OCI-LY7 (cell line): ENCODE measurements around the gene RPUSD2. TPM values are rescaled to one million over a fixed set of nuclear protein-coding genes. Genes with fewer than 3 reads are reported as not detected.
"Not testable (repeated sequence)": the region's sequence is repeated elsewhere in the genome, so short reads cannot be mapped to it uniquely, and the experiment has no call there.

Source experiments
- BruUV-seq: library from RNA; stranded (reverse); fragments of 400-500 nt; replicated peaks from 2 replicates; lab custom pipeline; 2021; lab: Mats Ljungman, UMichigan
- CTCF ChIA-PET: fragments of 300-600 bp; sonication (Branson Sonifier 250); formaldehyde crosslinking; loops from one replicate; lab custom pipeline; 2022; ENCODE audit warnings: antibody characterized with exemption; ENCODE audit not compliant: unreplicated experiment; lab: Charles Lee
- POLR2A ChIA-PET: fragments of 300-600 bp; sonication (Branson Sonifier 250); formaldehyde crosslinking; loops from one replicate; lab custom pipeline; 2022; ENCODE audit warnings: antibody characterized with exemption; lab: Charles Lee
- DNase-seq: peaks from one replicate; pipeline ENCODE4 v3.0.0-alpha.2; 2015; ENCODE audit warnings: low spot score
- H2AFZ ChIP-seq: fragments of 200-600 bp; sonication (generic), shearing (Covaris generic); 2 replicates; pipeline ENCODE4 v1.6.1; 2014; ENCODE audit warnings: mild to moderate bottlenecking, antibody characterized with exemption, low read length, moderate library complexity
- H3K27ac ChIP-seq: fragments of 200-600 bp; sonication (generic); 2 replicates; pipeline ENCODE4 v1.5.1; 2014; ENCODE audit warnings: mixed run types, low read depth, mild to moderate bottlenecking, moderate library complexity, low read length, inconsistent platforms; ENCODE audit not compliant: poor library complexity, severe bottlenecking
- H3K36me3 ChIP-seq: fragments of 200-600 bp; sonication (generic); 2 replicates; pipeline ENCODE4 v1.6.1; 2014; ENCODE audit warnings: mild to moderate bottlenecking, antibody characterized with exemption, low read length, moderate library complexity, mixed read lengths; ENCODE audit not compliant: insufficient read depth
- H3K4me1 ChIP-seq: fragments of 200-600 bp; sonication (generic); 2 replicates; pipeline ENCODE4 v1.5.1; 2014; ENCODE audit warnings: mild to moderate bottlenecking, low read length; ENCODE audit not compliant: insufficient read depth, poor library complexity, severe bottlenecking
- H3K4me2 ChIP-seq: fragments of 200-600 bp; sonication (generic); 2 replicates; pipeline ENCODE4 v1.6.1; 2014; ENCODE audit warnings: mild to moderate bottlenecking, low read length
- H3K4me3 ChIP-seq: fragments of 200-600 bp; sonication (generic); 2 replicates; pipeline ENCODE4 v1.5.1; 2014; ENCODE audit warnings: mild to moderate bottlenecking, low read depth, low read length; ENCODE audit not compliant: poor library complexity, severe bottlenecking
- H3K79me2 ChIP-seq: fragments of 200-600 bp; sonication (generic); 2 replicates; pipeline ENCODE4 v1.6.1; 2016; ENCODE audit warnings: low read depth, mild to moderate bottlenecking, low read length, moderate library complexity, mixed read lengths; ENCODE audit not compliant: insufficient read depth
- H3K9me2 ChIP-seq: fragments of 200-600 bp; sonication (generic); 2 replicates; pipeline ENCODE4 v1.6.1; 2016; ENCODE audit warnings: mild to moderate bottlenecking, low read length, mixed read lengths; ENCODE audit not compliant: insufficient read depth
- H3K9me3 ChIP-seq: fragments of 200-600 bp; sonication (generic); 2 replicates; pipeline ENCODE4 v1.6.1; 2014; ENCODE audit warnings: mild to moderate bottlenecking, mixed run types, low read length, mixed read lengths
- H4K20me1 ChIP-seq: fragments of 200-600 bp; sonication (generic); 2 replicates; pipeline ENCODE4 v1.6.1; 2014; ENCODE audit warnings: mild to moderate bottlenecking, antibody characterized with exemption, low read length, moderate library complexity, mixed read lengths; ENCODE audit not compliant: insufficient read depth
- EZH2phosphoT487 ChIP-seq: fragments of 200-600 bp; sonication (generic); IDR thresholded peaks from 2 replicates; pipeline ENCODE4 v1.6.1; 2018; ENCODE audit warnings: low read depth, borderline replicate concordance, mild to moderate bottlenecking, mixed run types, antibody characterized with exemption, low read length, moderate library complexity, mixed read lengths
- intact Hi-C: fragments of 100-400 bp; cut with micrococcal nuclease; formaldehyde crosslinking; loops from one replicate; pipeline ENCODE4 v1.10.0; 2022; ENCODE audit not compliant: unreplicated experiment
- total RNA-seq, 2 experiments: library from RNA; depleted of rRNA in 1 of 2; stranded (reverse); fragments of >200 nt in 1 of 2; shearing (Covaris generic) in 1 of 2; gene quantifications; 2 replicates each; pipeline ENCODE4 v1.2.3, GENCODE V29; 2014 to 2022
- TF ChIP-seq, protein P1 (sequence below): fragments of 200-600 bp; sonication (generic); conservative IDR thresholded peaks from 2 replicates; pipeline ENCODE4 v1.5.1; 2014; ENCODE audit warnings: mild to moderate bottlenecking, antibody characterized with exemption, low read length, moderate library complexity, mixed read lengths

Gene RPUSD2
- total RNA-seq, 2 experiments from 2014 or later: 18.9 to 26.4 TPM

- Histone ChIP-seq H3K9me2 (no peaks in the 10 kb centered on the region), H3K36me3 (peaks cover 9% of the 10 kb centered on the region; the same call in 1 of the 2 replicates), H4K20me1 (peaks cover 10% of the 10 kb centered on the region; the same call in 1 of the 2 replicates), H3K4me2 (peak overlapping the region; percentile 39), H3K4me1 (peaks cover 56% of the 10 kb centered on the region), H2AFZ (peak overlapping the region; percentile 66), H3K4me3 (no peak overlapping the region), H3K79me2 (peaks cover 34% of the 10 kb centered on the region), H3K27ac (no peak overlapping the region), H3K9me3 (no peaks in the 10 kb centered on the region)
- no TSS peak for BruUV-seq
- TF ChIP-seq, protein P1, sequence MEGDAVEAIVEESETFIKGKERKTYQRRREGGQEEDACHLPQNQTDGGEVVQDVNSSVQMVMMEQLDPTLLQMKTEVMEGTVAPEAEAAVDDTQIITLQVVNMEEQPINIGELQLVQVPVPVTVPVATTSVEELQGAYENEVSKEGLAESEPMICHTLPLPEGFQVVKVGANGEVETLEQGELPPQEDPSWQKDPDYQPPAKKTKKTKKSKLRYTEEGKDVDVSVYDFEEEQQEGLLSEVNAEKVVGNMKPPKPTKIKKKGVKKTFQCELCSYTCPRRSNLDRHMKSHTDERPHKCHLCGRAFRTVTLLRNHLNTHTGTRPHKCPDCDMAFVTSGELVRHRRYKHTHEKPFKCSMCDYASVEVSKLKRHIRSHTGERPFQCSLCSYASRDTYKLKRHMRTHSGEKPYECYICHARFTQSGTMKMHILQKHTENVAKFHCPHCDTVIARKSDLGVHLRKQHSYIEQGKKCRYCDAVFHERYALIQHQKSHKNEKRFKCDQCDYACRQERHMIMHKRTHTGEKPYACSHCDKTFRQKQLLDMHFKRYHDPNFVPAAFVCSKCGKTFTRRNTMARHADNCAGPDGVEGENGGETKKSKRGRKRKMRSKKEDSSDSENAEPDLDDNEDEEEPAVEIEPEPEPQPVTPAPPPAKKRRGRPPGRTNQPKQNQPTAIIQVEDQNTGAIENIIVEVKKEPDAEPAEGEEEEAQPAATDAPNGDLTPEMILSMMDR: peak; percentile 84
- no peak for TF ChIP-seq EZH2phosphoT487
- DNase-seq: peak; percentile 71
- CTCF ChIA-PET: no interaction called here
- POLR2A ChIA-PET: interaction anchor here (0.6 to 0.9 kb wide), 7 partner anchors 11 to 128 kb away, joined by 3 to 5 read pairs (median 4); partner anchors contain the start of gene RAD51
- intact Hi-C loops: loop anchor here (5.0 to 10.0 kb wide), 3 partner anchors 215 to 768 kb away; partner anchors contain the start of genes NUSAP1, OIP5 and VPS18
Measured at GRCh38 chr15:40567111-40567510, 2.0 kb upstream of the RPUSD2 start.

DNA sequence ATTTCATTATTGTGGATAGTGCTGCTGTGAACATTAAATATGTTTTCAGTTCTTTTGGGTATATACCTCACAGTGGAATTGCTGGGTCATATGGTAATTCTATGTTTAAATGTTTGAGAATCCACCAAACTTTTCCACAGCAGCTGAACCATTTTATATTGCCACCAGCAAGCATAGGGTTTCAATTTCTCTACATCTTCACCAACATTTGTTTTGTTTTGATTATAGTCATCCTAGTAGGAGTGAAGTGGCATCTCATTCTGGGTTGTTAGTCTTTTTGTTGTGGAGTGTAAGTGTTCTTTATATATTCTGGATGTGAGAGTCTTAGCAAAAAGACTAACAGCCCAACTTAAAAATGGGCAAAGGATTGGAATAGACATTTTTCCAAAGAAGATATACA is 6.0 kb downstream of the RPUSD2 start:
- intact Hi-C loops: no loop called here
- H3K27ac ChIP-seq: no peak overlapping the region
- peaks cover 16% of the 10 kb centered on the region for H3K79me2 ChIP-seq
- no peaks in the 10 kb centered on the region for H3K9me3 ChIP-seq
- H3K9me2 ChIP-seq: no peaks in the 10 kb centered on the region
- H3K4me3 ChIP-seq: no peak overlapping the region
- no peak overlapping the region for H2AFZ ChIP-seq
- no TSS peak for BruUV-seq
- H4K20me1 ChIP-seq: peaks cover 6% of the 10 kb centered on the region; the same call in 1 of the 2 replicates
- TF ChIP-seq EZH2phosphoT487: no peak
- TF ChIP-seq, protein P1: no peak
- CTCF ChIA-PET: interaction anchor here (0.6 kb wide), 1 partner anchor 29 kb away, joined by 3 read pairs; no protein-coding TSS in a partner anchor
- H3K4me1 ChIP-seq: peaks cover 15% of the 10 kb centered on the region
- POLR2A ChIA-PET: interaction anchor here (0.6 to 1.5 kb wide), 3 partner anchors 14 to 72 kb away, joined by 3 read pairs; no protein-coding TSS in a partner anchor
- no peak overlapping the region for H3K4me2 ChIP-seq
- peaks cover 52% of the 10 kb centered on the region for H3K36me3 ChIP-seq
- no peak for DNase-seq

DNA sequence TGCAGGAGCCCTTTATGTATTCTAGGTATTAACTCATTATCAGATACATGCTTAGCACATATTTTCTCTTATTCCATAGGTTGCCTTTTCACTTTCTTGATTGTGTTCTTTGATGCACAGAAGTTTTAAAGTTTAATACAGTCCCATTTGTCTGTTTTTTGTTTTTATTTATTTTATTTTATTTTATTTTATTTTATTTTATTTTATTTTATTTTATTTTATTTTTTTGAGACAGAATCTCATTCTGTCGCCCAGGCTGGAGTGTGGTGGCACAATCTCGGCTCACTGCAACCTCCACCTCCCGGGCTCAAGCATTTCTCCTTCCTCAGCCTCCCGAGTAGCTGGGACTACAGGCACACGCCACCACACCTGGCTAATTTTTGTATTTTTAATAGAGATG is 7.8 kb downstream of the RPUSD2 start:
- CTCF ChIA-PET, H4K20me1 ChIP-seq, H3K4me2 ChIP-seq, H3K9me3 ChIP-seq, H3K9me2 ChIP-seq, DNase-seq, H3K4me3 ChIP-seq, H2AFZ ChIP-seq, H3K27ac ChIP-seq, H3K79me2 ChIP-seq, BruUV-seq, intact Hi-C loops, H3K4me1 ChIP-seq: not testable (repeated sequence)
- peaks cover 44% of the 10 kb centered on the region for H3K36me3 ChIP-seq
- POLR2A ChIA-PET: interaction anchor here (0.6 to 1.1 kb wide), 3 partner anchors 12 to 24 kb away, joined by 3 to 5 read pairs (median 3); partner anchors contain the start of gene CCDC32
